Right lobe of liver (tissue), 6 donors: ENCODE results near the gene MBD3. TPM values are rescaled to one million over a fixed set of nuclear protein-coding genes. Genes with fewer than 3 reads are reported as not detected.

ENCODE experiments used
- ATAC-seq, 4 donors: fragments of 200-7000 bp; cut with Tn5 transposase; one replicate each; pipeline ENCODE4 v1.9.1; 2020; ENCODE audit warnings: mild to moderate bottlenecking in 4 of 4, moderate library complexity in 4 of 4
- DNase-seq, 3 donors: peaks; one replicate each; pipeline ENCODE4 v3.0.0-alpha.2; 2020
- H3K27ac ChIP-seq, 3 donors: fragments of 200-600 bp; one replicate each; pipeline ENCODE4 v1.8.0; 2022
- H3K27me3 ChIP-seq, 2 donors: fragments of 200-600 bp; one replicate each; pipeline ENCODE4 v1.8.0; 2022
- H3K36me3 ChIP-seq, 4 donors: fragments of 200-600 bp; sonication (generic) in 1 of 4; one replicate each; pipeline versions ENCODE4 v1.5.1 to v1.8.0; 2017 to 2022; ENCODE audit warnings: control low read depth in 1 of 4
- H3K4me1 ChIP-seq, 4 donors: fragments of 200-600 bp; sonication (generic) in 1 of 4; one replicate each; pipeline versions ENCODE4 v1.5.1 to v1.8.0; 2017 to 2022; ENCODE audit warnings: control low read depth in 1 of 4
- H3K4me3 ChIP-seq, 3 donors: fragments of 200-600 bp; one replicate each; pipeline ENCODE4 v1.8.0; 2022
- H3K9me3 ChIP-seq, 4 donors: fragments of 200-600 bp; sonication (generic) in 1 of 4; one replicate each; pipeline versions ENCODE4 v1.5.1 to v1.8.0; 2017 to 2022; ENCODE audit warnings: control low read depth in 1 of 4
- CTCF ChIP-seq, 4 donors: fragments of 200-600 bp in 3 of 4; fragments of 450-650 bp in 1 of 4; IDR thresholded peaks; one replicate each; pipeline versions ENCODE4 v1.5.1 to v1.8.0; 2016 to 2022; ENCODE audit warnings: antibody characterized with exemption in 4 of 4, mild to moderate bottlenecking in 2 of 4
- POLR2A ChIP-seq: fragments of 450-650 bp; IDR thresholded peaks from one replicate; pipeline ENCODE4 v1.6.1; 2017; ENCODE audit warnings: antibody characterized with exemption, mild to moderate bottlenecking
- WGBS: methylation state at CpG from one replicate; pipeline ENCODE4 v1.1.6; 2018; ENCODE audit warnings: low coverage, low lambda C conversion rate; ENCODE audit not compliant: insufficient coverage; ENCODE audit errors: missing lambda C conversion rate; 5-methylcytosine and 5-hydroxymethylcytosine counted together
- intact Hi-C, 2 donors: fragments of 100-400 bp; cut with DNase I; formaldehyde crosslinking; loops; one replicate each; pipeline versions ENCODE4 v1.11.2 to v1.14.1; 2022
- total RNA-seq, 6 experiments: library from RNA; depleted of rRNA in 2 of 6; stranded (reverse); fragments of >200 nt in 2 of 6; fragmentation: NEBNext Ultra II Directional in 3 of 6; extraction: Animal tissue kit (Norgen Biotek cat#: 25700) in 3 of 6; gene quantifications; one replicate each; pipeline versions ENCODE4 v1.1.0 to v1.2.4, GENCODE V29; 2016 to 2023
- donor health status: DM: no; HTN: yes; CAD: no.
- donor health status: DM: no; HTN: no; CAD: no.
- donor health status: DM: no; HTN: no; CAD: no.
- donor health status: DM: no; HTN: yes; CAD: no.
- donor health status: DM: no; HTN: yes; CAD: no.

The MBD3 gene
- total RNA-seq, 6 experiments from 2014 or later = 27.3 to 72.1 (median 30.1) TPM

- H3K4me1 ChIP-seq = no peaks in the 10 kb centered on the region
- WGBS = 83% methylated on average over 9 of the region's 22 CpGs
- no peak overlapping the region for H3K27ac ChIP-seq
Observed at GRCh38 chr19:1575323-1576241, 17.1 kb downstream of the MBD3 start.

GRCh38 chr19:1574354-1575136 lies 18.1 kb downstream of the MBD3 start:
- TF ChIP-seq CTCF (IDR thresholded peaks at IDR 0.05) (no peak), POLR2A (no peak)
- Histone ChIP-seq H3K9me3 (no peaks in the 10 kb centered on the region), H3K36me3 (peaks cover 0 to 11% (median 0%) of the 10 kb centered on the region in 4 donors), H3K4me3 (no peak overlapping the region), H3K4me1 (no peaks in the 10 kb centered on the region), H3K27ac (no peak overlapping the region), H3K27me3 (no peaks in the 10 kb centered on the region)
- DNase-seq (no peak), ATAC-seq (no peak)
- intact Hi-C loops = no loop called here
- 88% methylated on average over 3 of the region's 34 CpGs for WGBS

More at GRCh38 chr19:1575323-1576241, 17.1 kb downstream of the MBD3 start:
- no peaks in the 10 kb centered on the region for H3K27me3 ChIP-seq
- intact Hi-C loops = no loop called here
- H3K9me3 ChIP-seq = no peaks in the 10 kb centered on the region
- no peak overlapping the region for H3K4me3 ChIP-seq
- TF ChIP-seq POLR2A = no peak
- no peak for TF ChIP-seq CTCF (IDR thresholded peaks at IDR 0.05)
- DNase-seq (no peak), ATAC-seq (peak in 3 of 4 donors; percentile 3 to 19 (median 4))
- H3K36me3 ChIP-seq = peaks cover 0 to 22% (median 0%) of the 10 kb centered on the region in 4 donors

GRCh38 chr19:1572795-1573194 lies 19.9 kb downstream of the MBD3 start:
- no peak for DNase-seq
- WGBS = 83% methylated on average over 9 of the region's 9 CpGs
- Histone ChIP-seq H3K27me3 (no peaks in the 10 kb centered on the region), H3K9me3 (no peaks in the 10 kb centered on the region), H3K4me3 (no peak overlapping the region), H3K36me3 (peaks cover 0 to 7% (median 0%) of the 10 kb centered on the region in 4 donors), H3K27ac (no peak overlapping the region), H3K4me1 (peaks cover 0 to 3% (median 0%) of the 10 kb centered on the region in 4 donors)
- TF ChIP-seq CTCF (IDR thresholded peaks at IDR 0.05) = no peak
- TF ChIP-seq POLR2A = no peak
- intact Hi-C loops = no loop called here
- ATAC-seq = no peak

- 90% methylated on average over 12 of the region's 12 CpGs for WGBS
- no peak for TF ChIP-seq POLR2A
- TF ChIP-seq CTCF (IDR thresholded peaks at IDR 0.05) = no peak
- no peak overlapping the region for H3K4me3 ChIP-seq
- H3K36me3 ChIP-seq = no peaks in the 10 kb centered on the region
- intact Hi-C loops = no loop called here
- ATAC-seq (no peak), DNase-seq (no peak)
- no peaks in the 10 kb centered on the region for H3K9me3 ChIP-seq
- H3K27ac ChIP-seq = no peak overlapping the region
- no peaks in the 10 kb centered on the region for H3K27me3 ChIP-seq
- peaks cover 0 to 3% (median 0%) of the 10 kb centered on the region in 4 donors for H3K4me1 ChIP-seq
Observed at GRCh38 chr19:1571358-1571757, 21.3 kb downstream of the MBD3 start.
